Gastroesophageal sphincter (tissue), 4 donors: ENCODE measurements around the gene PRTG. TPM values are rescaled to one million over a fixed set of nuclear protein-coding genes. Genes with fewer than 3 reads are reported as not detected.
A peak's percentile ranks its signal among the peaks of the same experiment; 100 is the strongest.

Experiments
- ATAC-seq: fragments of 150-250 bp; one replicate; pipeline ENCODE4 v1.9.1; 2016; ENCODE audit warnings: mild to moderate bottlenecking, moderate library complexity
- H3K27ac ChIP-seq, 4 donors: fragments of 200-600 bp; sonication (generic) in 3 of 4; 1 replicate in 3 of 4; 2 replicates in 1 of 4; pipeline ENCODE4 v1.5.1; 2016 to 2019
- H3K27me3 ChIP-seq: fragments of 200-600 bp; sonication (generic); one replicate; pipeline ENCODE4 v1.5.1; 2019
- H3K36me3 ChIP-seq, 2 donors: fragments of 200-600 bp; sonication (generic); one replicate each; pipeline ENCODE4 v1.5.1; 2019; ENCODE audit warnings: control low read depth in 1 of 2
- H3K4me1 ChIP-seq, 3 donors: fragments of 200-600 bp; sonication (generic); 1 replicate in 2 of 3; 2 replicates in 1 of 3; pipeline ENCODE4 v1.5.1; 2016 to 2019; ENCODE audit warnings: control low read depth in 2 of 3
- H3K4me3 ChIP-seq, 2 donors: fragments of 200-600 bp; sonication (generic); one replicate each; pipeline ENCODE4 v1.5.1; 2019; ENCODE audit warnings: mild to moderate bottlenecking in 1 of 2, moderate library complexity in 1 of 2
- H3K9me3 ChIP-seq, 3 donors: fragments of 200-600 bp; sonication (generic); one replicate each; pipeline ENCODE4 v1.5.1; 2017 to 2019; ENCODE audit warnings: control low read depth in 2 of 3
- CTCF ChIP-seq, 4 experiments: fragments of 200-600 bp in 2 of 4; fragments of 450-650 bp in 2 of 4; sonication (generic) in 1 of 4; IDR thresholded peaks; one replicate each; pipeline ENCODE4 v1.5.1; 2017 to 2019; ENCODE audit warnings: antibody characterized with exemption in 4 of 4, mild to moderate bottlenecking in 2 of 4, moderate library complexity in 2 of 4
- EP300 ChIP-seq: sonication (generic); formaldehyde crosslinking; IDR thresholded peaks from one replicate; pipeline ENCODE4 v1.6.1; 2017; ENCODE audit warnings: antibody characterized with exemption, mild to moderate bottlenecking
- POLR2A ChIP-seq, 2 donors: fragments of 450-650 bp; IDR thresholded peaks; one replicate each; pipeline ENCODE4 v1.6.1; 2017; ENCODE audit warnings: antibody characterized with exemption in 2 of 2, mild to moderate bottlenecking in 2 of 2, moderate library complexity in 1 of 2
- POLR2AphosphoS5 ChIP-seq: sonication (generic); formaldehyde crosslinking; IDR thresholded peaks from one replicate; pipeline ENCODE4 v1.6.1; 2017; ENCODE audit warnings: antibody characterized with exemption
- WGBS, 2 donors: methylation state at CpG; one replicate each; pipeline ENCODE4 v1.1.5; 2018; ENCODE audit warnings: low coverage in 1 of 2; 5-methylcytosine and 5-hydroxymethylcytosine counted together
- total RNA-seq, 4 donors: library from RNA; depleted of rRNA; stranded (reverse); fragments of >200 nt; gene quantifications; one replicate each; pipeline ENCODE4 v1.1.0, GENCODE V29; 2016

PRTG gene
- total RNA-seq, 4 donors from 2014 or later: 0.81 to 3.3 (median 1.2) TPM

- H3K9me3 ChIP-seq: no peaks in the 10 kb centered on the region
- WGBS, 2 donors: 25 to 38% methylated on average over 3 of the region's 3 CpGs
- H3K27me3 ChIP-seq: no peaks in the 10 kb centered on the region
- H3K4me1 ChIP-seq: peaks cover 0 to 35% (median 3%) of the 10 kb centered on the region in 3 donors
- H3K36me3 ChIP-seq: no peaks in the 10 kb centered on the region
- peak overlapping the region; percentile 59 to 92 for H3K4me3 ChIP-seq
- H3K27ac ChIP-seq: no peak overlapping the region
- TF ChIP-seq EP300 (no peak), POLR2AphosphoS5 (no peak), CTCF (IDR thresholded peaks at IDR 0.05) (no peak), POLR2A (IDR thresholded peaks at IDR 0.05) (no peak)
- no peak for ATAC-seq
Measured at GRCh38 chr15:55586808-55587207, 156.1 kb downstream of the PRTG start.

- H3K9me3 ChIP-seq: no peaks in the 10 kb centered on the region
- no peaks in the 10 kb centered on the region for H3K4me1 ChIP-seq
- no peak for ATAC-seq
- no peak overlapping the region for H3K27ac ChIP-seq
- no peak overlapping the region for H3K4me3 ChIP-seq
- H3K27me3 ChIP-seq: no peaks in the 10 kb centered on the region
- TF ChIP-seq POLR2A (IDR thresholded peaks at IDR 0.05): no peak
- no peak for TF ChIP-seq EP300
- no peak for TF ChIP-seq CTCF (IDR thresholded peaks at IDR 0.05)
- no peak for TF ChIP-seq POLR2AphosphoS5
- H3K36me3 ChIP-seq: no peaks in the 10 kb centered on the region
- WGBS, 2 donors: 76 to 87% methylated on average over 6 of the region's 6 CpGs
Measured at GRCh38 chr15:55576943-55577342, 166.0 kb downstream of the PRTG start.

GRCh38 chr15:55574096-55574495 lies 168.9 kb downstream of the PRTG start:
- H3K9me3 ChIP-seq: no peaks in the 10 kb centered on the region
- WGBS, 2 donors: 59 to 95% methylated on average over 2 of the region's 2 CpGs
- H3K36me3 ChIP-seq: no peaks in the 10 kb centered on the region
- no peak for ATAC-seq
- H3K27ac ChIP-seq: no peak overlapping the region
- H3K27me3 ChIP-seq: no peaks in the 10 kb centered on the region
- no peak overlapping the region for H3K4me3 ChIP-seq
- TF ChIP-seq POLR2AphosphoS5: no peak
- no peak for TF ChIP-seq CTCF (IDR thresholded peaks at IDR 0.05)
- TF ChIP-seq EP300: no peak
- no peak for TF ChIP-seq POLR2A (IDR thresholded peaks at IDR 0.05)
- H3K4me1 ChIP-seq: no peaks in the 10 kb centered on the region

- no peaks in the 10 kb centered on the region for H3K36me3 ChIP-seq
- TF ChIP-seq CTCF (IDR thresholded peaks at IDR 0.05) (no peak), POLR2A (IDR thresholded peaks at IDR 0.05) (no peak), POLR2AphosphoS5 (no peak), EP300 (no peak)
- no peak overlapping the region for H3K4me3 ChIP-seq
- H3K4me1 ChIP-seq: no peaks in the 10 kb centered on the region
- no peak for ATAC-seq
- H3K9me3 ChIP-seq: no peaks in the 10 kb centered on the region
- no peak overlapping the region for H3K27ac ChIP-seq
- no peaks in the 10 kb centered on the region for H3K27me3 ChIP-seq
Measured at GRCh38 chr15:55573224-55573623, 169.7 kb downstream of the PRTG start.

- no peaks in the 10 kb centered on the region for H3K4me1 ChIP-seq
- WGBS, 2 donors: 87 to 100% methylated on average over 2 of the region's 2 CpGs
Measured at GRCh38 chr15:55564347-55565145, 178.4 kb downstream of the PRTG start.

More at GRCh38 chr15:55564347-55565145, 178.4 kb downstream of the PRTG start:
- Histone ChIP-seq H3K4me3 (no peak overlapping the region), H3K36me3 (no peaks in the 10 kb centered on the region), H3K9me3 (peaks cover 0 to 18% (median 0%) of the 10 kb centered on the region in 3 donors), H3K27me3 (no peaks in the 10 kb centered on the region), H3K27ac (no peak overlapping the region)
- no peak for TF ChIP-seq EP300
- no peak for TF ChIP-seq POLR2A (IDR thresholded peaks at IDR 0.05)
- TF ChIP-seq CTCF (IDR thresholded peaks at IDR 0.05): no peak
- TF ChIP-seq POLR2AphosphoS5: no peak
- no peak for ATAC-seq
